LoVo (cell line): ENCODE results near the gene TANGO6.
A peak's percentile ranks its signal among the peaks of the same experiment; 100 is the strongest.
"Not testable (repeated sequence)": the region's sequence is repeated elsewhere in the genome, so short reads cannot be mapped to it uniquely, and the experiment has no call there.

Source experiments
- DNase-seq: peaks from one replicate; pipeline ENCODE4 v3.0.0-alpha.2; 2016; ENCODE audit warnings: low spot score

TANGO6 gene

DNA sequence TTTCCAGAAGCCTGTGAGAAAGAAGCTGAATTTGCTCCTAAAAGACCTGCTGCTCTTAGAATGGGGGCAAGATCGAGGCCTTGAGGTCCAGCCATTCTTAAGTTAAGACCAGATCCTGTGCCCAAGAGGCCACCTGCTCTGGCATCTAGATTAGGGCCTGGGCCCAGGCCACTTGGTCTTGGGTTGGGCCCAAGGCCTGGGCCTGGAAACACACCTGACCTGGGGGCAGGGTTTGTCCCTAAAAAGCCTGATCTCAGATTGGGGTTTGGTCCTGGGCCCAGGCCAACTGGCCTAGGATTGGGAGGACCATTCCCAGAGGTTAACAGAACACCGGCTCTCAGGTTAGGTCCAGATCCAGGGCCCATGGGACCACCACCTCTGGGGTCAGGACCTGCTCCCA, 276.2 kb downstream of the TANGO6 start:
- no peak for DNase-seq

DNA sequence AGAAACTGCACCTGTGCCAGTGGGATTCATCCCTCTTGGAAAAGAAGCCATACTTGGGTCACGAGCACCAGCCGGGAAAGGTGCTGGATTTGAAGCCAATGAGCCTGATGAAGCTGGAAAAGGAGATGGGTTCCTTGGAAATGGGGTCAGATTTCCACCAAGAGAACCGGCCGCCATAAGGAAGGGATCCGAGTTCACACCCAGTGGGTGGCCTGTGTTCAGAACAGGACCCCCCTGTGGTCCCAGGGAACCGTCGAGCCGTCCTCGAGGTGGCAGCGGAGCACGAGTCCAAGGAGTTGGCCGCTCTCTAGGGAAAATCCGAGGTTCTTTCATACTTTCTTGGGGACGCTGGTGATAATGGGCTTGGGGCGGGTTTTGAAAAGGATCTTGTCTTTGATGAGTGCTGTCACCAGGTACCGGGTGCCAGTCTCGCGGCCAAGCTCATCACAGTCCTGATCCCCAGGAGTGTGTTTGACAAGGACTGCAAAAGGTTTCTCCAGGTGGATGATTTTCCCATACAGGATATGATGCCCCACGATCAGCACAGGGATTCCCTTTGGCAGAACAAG, 276.8 kb downstream of the TANGO6 start:
- no peak for DNase-seq

DNA sequence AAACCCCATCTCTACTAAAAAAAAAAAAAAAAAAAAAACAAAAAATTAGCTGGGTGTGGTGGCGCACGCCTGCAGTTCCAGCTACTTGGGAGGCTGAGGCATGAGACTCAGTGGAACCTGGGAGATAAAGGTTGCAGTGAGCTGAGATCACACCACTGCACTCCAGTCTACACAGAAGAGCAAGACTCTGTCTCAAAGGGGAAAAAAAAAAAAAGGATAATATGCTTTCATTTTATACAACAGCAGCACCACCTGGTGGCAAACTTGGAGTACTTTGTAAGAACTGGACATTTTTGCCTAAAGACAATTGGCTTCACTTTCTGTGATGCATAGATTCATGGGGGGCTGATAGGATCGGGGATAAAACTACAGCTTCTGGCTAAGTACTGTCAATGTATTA, 280.6 kb downstream of the TANGO6 start:
- peak; percentile 57 for DNase-seq

DNA sequence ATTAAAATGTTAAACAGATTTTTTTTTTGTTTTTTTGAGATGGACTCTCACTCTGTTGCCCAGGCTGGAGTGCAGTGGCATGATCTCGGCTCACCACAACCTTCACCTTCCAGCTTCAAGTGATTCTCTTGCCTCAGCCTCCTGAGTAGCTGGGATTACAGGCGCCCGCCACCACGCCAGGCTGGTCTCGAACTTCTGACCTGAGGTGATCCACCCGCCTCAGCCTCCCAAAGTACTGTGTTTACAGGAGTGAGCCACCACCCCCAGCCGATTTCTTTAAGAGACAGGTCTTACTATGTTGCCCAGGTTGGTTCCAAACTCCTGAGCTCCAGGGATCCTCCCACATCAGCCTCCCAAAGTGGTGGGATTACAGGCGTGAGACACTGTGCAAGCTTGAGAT, 281.1 kb downstream of the TANGO6 start:
- not testable (repeated sequence) for DNase-seq

- DNase-seq: not testable (repeated sequence)
These were observed 281.6 kb downstream of the TANGO6 start for GRCh38 chr16:69124961-69125360.

- DNase-seq: no peak
These were observed 282.9 kb downstream of the TANGO6 start for GRCh38 chr16:69126221-69126620.

DNA sequence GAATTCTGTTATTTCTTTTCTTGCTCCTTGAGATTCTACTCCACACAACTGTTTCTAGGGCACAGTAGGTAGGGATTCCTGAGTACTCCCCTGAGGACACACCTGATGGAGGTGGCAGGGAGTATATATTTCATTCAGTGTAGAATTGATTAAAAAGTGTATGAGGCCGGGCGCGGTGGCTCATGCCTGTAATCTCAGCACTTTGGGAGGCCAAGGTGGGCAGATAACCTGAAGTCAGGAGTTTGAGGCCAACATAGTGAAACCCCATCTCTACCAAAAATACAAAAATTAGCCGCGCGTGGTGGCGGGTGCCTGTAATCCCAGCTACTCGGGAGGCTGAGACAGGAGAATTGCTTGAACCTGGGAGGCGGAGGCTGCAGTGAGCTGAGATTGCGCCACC, 283.5 kb downstream of the TANGO6 start:
- not testable (repeated sequence) for DNase-seq

GRCh38 chr16:69127966-69128510, 284.7 kb downstream of the TANGO6 start:
- no peak for DNase-seq

DNA sequence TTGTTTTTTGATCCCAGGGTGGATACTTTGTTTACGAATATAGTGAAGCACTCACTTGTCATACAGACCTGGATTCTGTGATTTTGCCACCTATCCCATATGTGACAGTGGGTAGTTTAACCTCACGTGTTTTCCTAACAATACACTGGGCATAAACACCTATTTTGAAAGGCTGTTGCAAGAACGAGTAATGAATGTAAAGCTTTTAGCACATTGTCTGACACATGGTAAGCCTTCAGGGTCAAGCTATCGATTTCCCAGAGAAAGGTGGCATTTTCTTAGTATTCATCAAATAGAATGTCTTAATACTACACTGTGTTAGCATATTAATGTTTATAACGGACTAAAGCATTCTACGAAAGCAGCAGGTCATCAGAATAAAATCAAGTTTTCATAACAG, 287.1 kb downstream of the TANGO6 start:
- no peak for DNase-seq

DNA sequence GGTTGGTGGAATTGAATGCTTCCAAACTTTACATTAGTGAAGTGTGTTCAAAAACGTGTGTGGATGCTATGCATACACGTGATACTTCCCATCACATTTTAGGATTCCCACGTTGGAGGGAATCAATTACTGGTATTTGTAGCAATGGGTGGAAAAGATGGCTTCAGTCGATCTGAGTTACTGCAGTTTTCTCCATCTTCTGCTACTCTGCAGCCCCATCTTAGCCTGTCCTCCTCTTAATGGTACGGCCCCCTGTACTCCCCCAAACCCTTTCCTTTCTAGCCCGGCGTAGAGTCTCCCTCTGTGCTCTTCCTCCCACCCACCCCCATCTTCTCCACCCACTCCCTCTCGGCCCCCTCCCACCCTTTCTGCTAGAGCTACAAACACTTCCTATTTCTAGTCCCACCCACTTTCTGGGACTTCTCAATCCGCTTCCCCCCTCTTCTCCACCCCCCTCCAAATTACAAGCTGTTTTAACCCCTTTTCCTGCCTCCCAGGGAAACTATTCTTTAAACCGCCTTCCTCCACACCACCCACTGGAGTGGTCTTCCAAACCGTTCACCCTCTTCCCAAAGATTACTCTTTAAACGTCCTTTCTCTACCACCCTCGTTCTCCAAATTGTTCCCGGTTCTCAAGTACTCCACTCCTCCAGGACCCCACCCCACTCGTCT, 288.0 kb downstream of the TANGO6 start:
- DNase-seq: no peak

GRCh38 chr16:69131839-69132423, 288.6 kb downstream of the TANGO6 start:
- peak; percentile 62 for DNase-seq

DNA sequence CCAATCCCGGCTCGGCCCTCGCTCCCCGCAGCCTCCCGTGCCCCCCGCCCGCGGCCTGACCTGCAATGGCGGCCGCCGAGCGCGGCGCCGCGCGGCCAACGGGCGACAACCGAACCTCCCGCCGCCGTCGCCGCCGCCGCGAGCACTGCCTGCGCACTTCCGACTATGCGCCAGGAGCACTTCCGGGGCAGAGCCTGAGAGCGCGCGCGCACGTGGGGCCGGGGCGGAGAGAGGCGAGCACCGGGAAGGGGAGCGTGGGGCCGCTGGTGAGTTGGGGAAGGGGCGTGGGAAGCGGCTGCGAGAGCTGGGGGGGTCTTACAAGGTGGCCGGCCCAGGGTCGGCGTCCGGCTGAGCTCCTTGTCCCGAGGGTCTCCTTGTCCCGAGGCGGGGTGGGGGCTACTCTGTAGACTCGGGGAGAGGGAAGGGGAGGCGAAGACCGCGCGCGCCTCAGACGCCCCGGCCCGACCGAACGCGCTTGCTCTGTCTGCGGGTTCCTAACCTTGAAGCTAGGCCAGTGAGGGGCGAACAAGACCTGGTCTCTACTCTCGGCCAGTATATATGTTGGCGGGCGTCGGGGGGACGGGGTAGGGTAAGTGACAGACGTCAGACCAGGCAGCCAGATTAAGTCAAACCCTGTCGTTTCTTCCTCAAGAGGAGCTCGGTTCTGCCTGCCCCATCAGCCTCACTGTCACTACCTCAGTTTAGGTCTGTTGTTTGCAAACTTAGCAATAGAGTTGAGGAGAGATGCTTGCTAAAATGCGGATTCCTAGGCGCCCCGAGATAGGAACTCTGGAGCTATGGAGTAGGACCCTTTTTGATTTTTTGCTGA, 289.3 kb downstream of the TANGO6 start, which contains the start of the genes CHTF8 and UTP4:
Gene CHTF8, minus strand, starts transcription at position 165 of the 829 bp plus-strand sequence. CDS start 11,130 bp downstream, outside the sequence.
Gene UTP4, plus strand, starts transcription at position 226 of the 829 bp plus-strand sequence. CDS start 811 bp downstream, outside the sequence.
- peak; percentile 84 for DNase-seq

DNA sequence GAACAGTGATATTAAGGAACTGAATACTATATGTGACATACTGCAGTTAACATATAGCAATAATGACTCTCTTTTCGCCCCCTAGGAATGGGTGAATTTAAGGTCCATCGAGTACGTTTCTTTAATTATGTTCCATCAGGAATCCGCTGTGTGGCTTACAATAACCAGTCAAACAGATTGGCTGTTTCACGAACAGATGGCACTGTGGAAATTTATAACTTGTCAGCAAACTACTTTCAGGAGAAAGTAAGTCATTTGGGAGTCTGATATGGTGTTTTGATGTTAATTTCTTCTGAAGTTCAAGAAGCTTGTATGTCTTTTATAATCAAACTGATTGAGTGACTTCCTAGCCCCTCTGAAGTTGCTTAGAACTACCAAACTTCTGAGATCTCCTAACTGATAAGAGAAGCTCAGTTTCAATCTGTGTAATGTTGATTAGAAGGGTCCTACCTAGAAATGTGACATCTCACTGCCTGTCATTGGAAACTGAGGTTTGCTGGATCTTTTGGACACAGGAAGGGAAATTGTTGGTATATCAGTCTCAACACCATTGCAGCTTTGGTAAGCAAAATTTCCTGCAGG, 290.1 kb downstream of the TANGO6 start:
- DNase-seq: no peak
